Left lung (tissue), 10 donors: Measurements from ENCODE around the gene LIN54. TPM values are rescaled to one million over a fixed set of nuclear protein-coding genes. Genes with fewer than 3 reads are reported as not detected.

Source experiments
- ATAC-seq: fragments of 200-7000 bp; cut with Tn5 transposase; one replicate; pipeline ENCODE4 v1.9.1; 2020; ENCODE audit warnings: moderate library complexity
- DNase-seq, 4 donors: peaks; one replicate each; pipeline ENCODE4 v3.0.0-alpha.2; 2013 to 2020
- H3K27ac ChIP-seq, 2 donors: fragments of 200-600 bp; sonication (generic) in 1 of 2; one replicate each; pipeline versions ENCODE4 v1.5.0 to v1.8.0; 2020 to 2021
- H3K27me3 ChIP-seq, 2 donors: fragments of 200-600 bp; sonication (generic) in 1 of 2; one replicate each; pipeline versions ENCODE4 v1.5.0 to v1.8.0; 2020 to 2021
- H3K36me3 ChIP-seq, 2 donors: fragments of 200-600 bp; sonication (generic) in 1 of 2; one replicate each; pipeline versions ENCODE4 v1.5.0 to v1.8.0; 2020 to 2021
- H3K4me1 ChIP-seq, 2 donors: fragments of 200-600 bp; one replicate each; pipeline ENCODE4 v1.8.0; 2021
- H3K4me3 ChIP-seq, 2 donors: fragments of 200-600 bp; sonication (generic) in 1 of 2; one replicate each; pipeline versions ENCODE4 v1.5.0 to v1.8.0; 2020 to 2021; ENCODE audit warnings: mild to moderate bottlenecking in 1 of 2
- H3K9me3 ChIP-seq, 2 donors: fragments of 200-600 bp; sonication (generic) in 1 of 2; one replicate each; pipeline versions ENCODE4 v1.5.0 to v1.8.0; 2020 to 2021
- intact Hi-C, 2 donors: fragments of 100-400 bp; cut with DNase I; formaldehyde crosslinking; loops; one replicate each; pipeline versions ENCODE4 v1.11.2 to v1.14.2; 2022
- polyA plus RNA-seq, 6 donors: library from polyadenylated mRNA; unstranded; fragments of 120-200 nt; gene quantifications; one replicate each; pipeline ENCODE4 v1.2.1, GENCODE V29; 2013; ENCODE audit not compliant: insufficient read length in 6 of 6
- total RNA-seq, 2 donors: library from RNA; stranded (reverse); fragmentation: NEBNext Ultra II Directional; extraction: Animal tissue kit (Norgen Biotek cat#: 25700); gene quantifications; one replicate each; pipeline ENCODE4 v1.2.1, GENCODE V29; 2021
- TF ChIP-seq, protein P1 (sequence below), 2 donors: fragments of 200-600 bp; sonication (generic) in 1 of 2; IDR thresholded peaks; one replicate each; pipeline versions ENCODE4 v1.5.0 to v1.8.0; 2021; ENCODE audit warnings: antibody characterized with exemption in 2 of 2
- donor health status: DM: no; HTN: yes; CAD: no.
- donor health status: DM: no; HTN: no; CAD: no.

LIN54 gene
- total and polyA plus RNA-seq, 8 donors, result 10.3 to 17.9 (median 14.3) TPM

DNA sequence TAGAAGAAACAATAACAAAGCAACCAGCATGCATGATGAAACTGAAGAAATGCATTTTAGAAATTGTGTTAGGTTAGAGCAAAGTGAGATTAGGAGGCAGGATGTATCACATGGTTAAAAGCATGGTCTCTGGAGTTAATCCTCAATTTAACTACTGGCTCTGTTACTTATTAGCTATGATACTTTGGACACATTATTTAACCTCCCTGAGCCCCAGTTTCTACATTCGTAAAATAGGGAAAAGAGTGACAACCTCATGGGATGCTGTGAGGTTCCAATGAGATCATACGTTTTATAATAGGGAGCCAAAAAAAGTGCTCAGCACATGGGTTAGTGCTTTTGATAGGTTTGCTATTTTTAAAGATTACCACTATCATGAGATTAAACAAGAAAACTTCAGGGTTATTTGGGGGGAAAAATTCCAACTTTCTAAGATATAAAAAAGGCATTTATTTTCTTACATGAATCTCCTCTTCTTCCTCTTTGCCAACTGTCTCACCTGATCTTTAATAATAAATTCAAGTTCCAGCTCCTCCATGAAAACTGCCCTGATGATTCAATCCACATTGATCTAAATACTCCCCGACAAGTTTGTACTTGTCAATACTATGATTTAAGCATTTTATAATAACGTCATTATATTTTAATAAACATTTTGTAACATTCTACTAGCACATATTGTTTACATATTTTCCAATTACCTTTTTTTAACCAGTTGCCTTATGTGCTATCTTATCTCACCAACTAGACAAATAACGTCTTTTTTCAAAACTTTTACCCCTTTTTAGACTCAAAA is 124.3 kb downstream of the LIN54 start:
- H3K4me1 ChIP-seq, result peaks cover 10 to 60% of the 10 kb centered on the region in 2 donors
- intact Hi-C loops, result no loop called here
- TF ChIP-seq, protein P1, sequence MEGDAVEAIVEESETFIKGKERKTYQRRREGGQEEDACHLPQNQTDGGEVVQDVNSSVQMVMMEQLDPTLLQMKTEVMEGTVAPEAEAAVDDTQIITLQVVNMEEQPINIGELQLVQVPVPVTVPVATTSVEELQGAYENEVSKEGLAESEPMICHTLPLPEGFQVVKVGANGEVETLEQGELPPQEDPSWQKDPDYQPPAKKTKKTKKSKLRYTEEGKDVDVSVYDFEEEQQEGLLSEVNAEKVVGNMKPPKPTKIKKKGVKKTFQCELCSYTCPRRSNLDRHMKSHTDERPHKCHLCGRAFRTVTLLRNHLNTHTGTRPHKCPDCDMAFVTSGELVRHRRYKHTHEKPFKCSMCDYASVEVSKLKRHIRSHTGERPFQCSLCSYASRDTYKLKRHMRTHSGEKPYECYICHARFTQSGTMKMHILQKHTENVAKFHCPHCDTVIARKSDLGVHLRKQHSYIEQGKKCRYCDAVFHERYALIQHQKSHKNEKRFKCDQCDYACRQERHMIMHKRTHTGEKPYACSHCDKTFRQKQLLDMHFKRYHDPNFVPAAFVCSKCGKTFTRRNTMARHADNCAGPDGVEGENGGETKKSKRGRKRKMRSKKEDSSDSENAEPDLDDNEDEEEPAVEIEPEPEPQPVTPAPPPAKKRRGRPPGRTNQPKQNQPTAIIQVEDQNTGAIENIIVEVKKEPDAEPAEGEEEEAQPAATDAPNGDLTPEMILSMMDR (IDR thresholded peaks at IDR 0.05), result no peak
- H3K9me3 ChIP-seq, result no peaks in the 10 kb centered on the region
- ATAC-seq, result no peak
- H3K27me3 ChIP-seq, result no peaks in the 10 kb centered on the region
- H3K27ac ChIP-seq, result no peak overlapping the region
- peaks cover 0 to 5% of the 10 kb centered on the region in 2 donors for H3K36me3 ChIP-seq
- DNase-seq, result no peak
- no peak overlapping the region for H3K4me3 ChIP-seq

DNA sequence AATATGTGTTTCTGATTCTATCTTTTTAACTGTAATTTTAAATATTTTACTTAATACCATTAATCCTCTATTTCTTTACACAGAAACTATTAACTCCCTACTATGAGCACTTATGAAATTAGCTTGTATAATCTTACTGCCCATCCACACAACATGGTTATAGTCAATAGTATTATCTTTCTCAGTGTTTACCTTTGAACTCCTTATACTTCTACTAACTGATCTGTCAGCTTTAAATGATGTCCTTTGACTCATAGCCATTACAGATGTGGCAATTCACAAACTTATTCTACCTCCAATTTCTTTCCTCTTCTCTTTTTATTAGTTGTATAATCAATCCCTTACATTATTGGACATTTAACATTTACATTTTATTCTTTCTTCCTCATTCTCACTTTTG is 125.2 kb downstream of the LIN54 start:
- intact Hi-C loops, result no loop called here
- ATAC-seq, result no peak
- Histone ChIP-seq H3K27me3 (no peaks in the 10 kb centered on the region), H3K4me1 (peaks cover 10 to 61% of the 10 kb centered on the region in 2 donors), H3K4me3 (no peak overlapping the region), H3K27ac (no peak overlapping the region), H3K9me3 (no peaks in the 10 kb centered on the region), H3K36me3 (peaks cover 0 to 15% of the 10 kb centered on the region in 2 donors)
- no peak for DNase-seq
- TF ChIP-seq, protein P1 (IDR thresholded peaks at IDR 0.05), result no peak

Other genes starting within 250 kb of the LIN54 start
- 10 to 100 TPM; 12.5 to 30.0 TPM for gene SCD5, start 212.0 kb downstream of the LIN54 start, total RNA-seq
- gene SCD5, start 212.0 kb downstream of the LIN54 start, polyA plus RNA-seq, result 10 to 100 TPM; 30.6 to 41.1 (median 36.7) TPM
- gene SEC31A, start 119.7 kb downstream of the LIN54 start, total RNA-seq, result 100 to 1,000 TPM; 224 to 278 TPM
- 100 to 1,000 TPM; 221 to 286 (median 251) TPM for gene SEC31A, start 119.7 kb downstream of the LIN54 start, polyA plus RNA-seq
- gene THAP9, start 110.1 kb downstream of the LIN54 start, total RNA-seq, result 1 to 10 TPM; 2.1 to 3.5 TPM
- 10 to 100 TPM; 10.4 to 13.2 (median 12.0) TPM for gene THAP9, start 110.1 kb downstream of the LIN54 start, polyA plus RNA-seq
- 10 to 100 TPM; 27.8 to 30.9 TPM for gene COPS4, start 24.4 kb upstream of the LIN54 start, total RNA-seq
- gene COPS4, start 24.4 kb upstream of the LIN54 start, polyA plus RNA-seq, result 10 to 100 TPM; 64.9 to 77.0 (median 68.3) TPM
- gene PLAC8, start 103.9 kb upstream of the LIN54 start, total RNA-seq, result 10 to 100 TPM; 20.1 to 48.7 TPM
- 1 to 10 TPM; 4.2 to 7.9 (median 7.2) TPM for gene PLAC8, start 103.9 kb upstream of the LIN54 start, polyA plus RNA-seq